Right hindlimb (tissue), 1 donor: Measurements from ENCODE around the gene ZBED2.

ENCODE experiments used
- DNase-seq: peaks from one replicate; pipeline ENCODE4 v3.0.0-alpha.2; 2018

ZBED2 gene

DNA sequence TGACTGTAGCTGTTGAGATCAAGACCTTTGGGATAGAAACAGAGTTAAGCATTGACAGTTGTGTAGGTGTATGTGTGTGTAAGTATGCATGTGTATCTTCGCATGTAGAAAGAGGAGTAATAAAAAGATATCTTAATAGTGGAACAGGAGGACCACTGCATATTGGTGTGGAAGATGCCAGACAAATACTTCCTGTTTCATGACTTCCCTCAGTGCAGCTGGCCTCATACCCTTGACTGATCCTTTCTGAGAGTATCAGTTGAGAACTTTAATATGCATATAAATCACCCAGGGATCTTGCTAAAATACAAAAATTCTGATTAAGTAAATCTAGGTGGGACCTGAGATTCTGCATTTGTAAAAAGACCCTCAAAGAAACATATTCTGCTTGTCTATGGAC is 8.5 kb upstream of the ZBED2 start:
- no peak for DNase-seq

DNA sequence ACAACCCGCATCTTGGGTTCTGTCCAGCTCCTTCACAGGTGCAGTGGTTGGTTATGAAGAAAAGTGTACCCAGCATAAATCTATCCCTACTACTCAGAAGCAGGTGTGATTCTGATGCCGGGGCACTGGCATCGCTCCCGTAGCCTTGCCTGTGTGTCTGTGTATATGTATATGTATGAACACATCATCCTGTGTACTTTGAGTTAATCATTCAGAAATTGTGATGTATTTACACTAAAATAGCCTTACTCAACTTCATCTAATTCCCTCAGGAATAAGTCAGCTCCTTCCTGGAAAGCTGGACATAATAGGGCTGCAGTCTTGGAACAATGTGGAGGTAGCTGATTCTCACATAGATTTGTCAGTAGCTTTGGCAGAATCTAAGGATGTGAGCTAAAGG is 6.7 kb upstream of the ZBED2 start:
- DNase-seq = no peak

DNA sequence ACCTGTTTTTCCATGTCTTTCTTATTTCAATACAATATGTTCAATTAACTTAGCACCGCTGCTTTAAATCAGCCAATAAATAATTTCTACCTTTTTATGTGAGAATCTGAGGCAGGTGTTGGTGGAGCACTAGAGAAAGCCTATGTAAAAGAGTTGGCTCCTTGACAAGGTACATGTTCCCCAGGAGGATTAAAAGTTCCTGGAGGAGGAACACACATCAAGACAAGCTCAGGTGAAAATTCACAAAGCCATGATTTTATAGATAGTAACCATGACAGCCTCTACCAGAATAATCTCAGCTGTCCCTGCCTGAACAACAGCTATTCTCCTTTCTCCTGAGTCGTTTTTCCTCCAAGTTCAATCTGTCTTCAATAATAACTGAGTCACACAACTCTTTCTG is 3.4 kb upstream of the ZBED2 start:
- no peak for DNase-seq

DNA sequence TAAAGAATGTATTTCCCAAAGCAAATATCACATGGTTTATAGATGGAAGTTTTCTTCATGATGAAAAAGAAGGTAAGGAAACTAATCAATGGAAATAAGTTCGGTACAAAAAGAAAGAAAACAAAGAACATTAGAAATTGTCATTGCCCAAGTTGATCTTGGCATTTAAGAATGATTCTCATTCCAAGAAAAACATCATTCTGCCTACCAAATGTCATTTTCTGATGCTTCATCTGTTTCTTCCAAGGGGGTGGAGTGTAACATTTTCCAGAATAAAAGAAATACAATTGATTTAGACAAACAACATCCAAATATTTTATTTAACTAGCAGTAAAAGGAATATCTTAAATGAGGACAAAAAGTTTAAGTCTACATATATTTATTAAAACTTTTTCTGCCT is 3.0 kb upstream of the ZBED2 start:
- no peak for DNase-seq

DNA sequence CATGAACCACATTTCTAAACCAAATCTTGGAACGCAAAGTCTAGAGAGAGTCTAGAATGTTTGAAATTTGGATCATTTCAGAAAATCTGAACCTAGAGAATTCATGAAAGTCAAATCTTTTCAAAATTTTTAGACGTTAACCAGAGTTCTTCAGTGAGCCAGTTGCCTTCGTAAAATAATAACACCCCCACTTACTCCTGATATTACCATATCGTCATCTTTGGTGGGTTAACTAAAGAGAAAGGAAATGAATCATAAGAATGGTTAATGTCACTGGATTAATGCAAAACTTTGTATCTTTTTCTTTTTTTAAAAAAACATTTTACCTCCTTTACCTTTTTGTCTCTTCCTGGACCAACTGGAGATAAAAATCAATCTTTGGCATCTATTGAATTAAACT is 1.2 kb upstream of the ZBED2 start:
- no peak for DNase-seq

DNA sequence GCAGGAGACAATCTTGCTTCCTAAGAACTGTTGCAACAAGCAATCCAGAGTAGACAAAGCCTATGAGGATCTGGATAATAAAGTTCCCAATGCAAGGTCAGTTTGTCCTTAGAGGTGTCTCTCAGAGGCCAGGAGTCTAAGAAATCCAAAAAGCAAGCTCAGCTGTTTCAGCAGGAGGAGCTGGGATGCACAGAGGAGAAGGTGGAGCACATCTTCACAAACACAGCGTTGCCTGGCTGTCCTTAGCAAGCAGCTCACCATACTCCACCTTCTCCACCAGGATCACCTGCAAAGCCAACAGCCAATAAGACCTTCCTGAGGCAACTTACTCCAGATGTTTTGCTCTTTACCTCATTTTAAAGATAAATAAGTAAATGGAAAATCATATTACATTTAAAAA is 365 bp downstream of the ZBED2 start:
- no peak for DNase-seq

DNA sequence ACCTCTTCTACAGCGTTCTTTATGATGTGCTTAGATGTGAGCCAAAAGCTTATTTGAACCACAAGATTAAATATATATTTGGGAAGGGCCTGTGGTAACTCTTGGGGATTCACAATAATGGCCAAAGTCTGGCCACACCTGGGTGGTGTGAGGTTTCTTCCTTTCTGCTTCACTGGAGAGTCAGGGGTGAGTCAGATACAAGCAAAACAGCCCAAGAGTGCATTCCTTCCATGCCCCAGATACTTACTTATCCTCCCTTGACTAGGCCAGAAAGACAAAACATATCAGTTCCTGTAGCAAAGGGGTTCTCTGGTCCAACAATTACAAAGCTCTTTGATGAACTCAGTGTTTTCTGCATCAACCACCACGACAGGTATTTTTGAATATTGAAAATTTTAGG is 941 bp downstream of the ZBED2 start:
- DNase-seq = no peak

DNA sequence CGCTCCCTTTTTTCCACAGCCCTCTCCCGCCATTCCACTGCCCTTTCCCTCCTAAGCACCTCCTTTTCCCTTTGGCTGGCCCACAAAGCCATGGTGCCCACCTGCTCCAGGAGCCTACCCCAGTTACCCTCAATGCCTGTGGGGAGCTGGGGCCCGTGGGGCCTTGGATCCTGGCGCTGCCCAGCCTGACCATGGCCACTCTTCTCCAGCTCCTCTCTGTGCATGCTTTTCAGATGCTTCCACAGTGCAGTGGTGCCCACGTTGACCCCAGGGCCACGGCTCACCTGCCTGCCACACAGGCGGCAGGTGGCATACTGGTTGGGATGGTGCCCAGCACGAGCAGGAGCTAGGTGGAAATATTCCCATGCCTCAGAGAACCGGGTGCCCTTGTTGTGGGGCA is 1.5 kb downstream of the ZBED2 start:
- DNase-seq = no peak

DNA sequence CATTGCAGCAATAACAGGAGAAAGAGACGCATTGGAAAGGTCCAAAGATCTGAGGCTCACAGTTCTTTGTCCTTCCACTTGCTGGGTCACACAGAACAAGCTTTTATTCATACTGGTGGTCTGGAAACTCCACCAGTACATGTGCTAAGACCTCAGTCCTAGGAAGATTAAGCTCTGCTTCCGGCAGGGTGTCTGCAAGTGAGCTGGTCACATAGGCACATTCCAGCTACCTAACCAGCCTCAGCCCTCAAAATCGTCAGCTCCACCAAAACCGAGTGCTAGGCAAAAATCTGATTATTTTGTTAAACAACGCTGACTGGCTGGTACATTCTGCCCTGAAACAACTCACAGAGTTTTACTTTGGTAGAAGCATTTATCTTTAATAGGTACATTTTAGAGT is 2.2 kb downstream of the ZBED2 start:
- no peak for DNase-seq

DNA sequence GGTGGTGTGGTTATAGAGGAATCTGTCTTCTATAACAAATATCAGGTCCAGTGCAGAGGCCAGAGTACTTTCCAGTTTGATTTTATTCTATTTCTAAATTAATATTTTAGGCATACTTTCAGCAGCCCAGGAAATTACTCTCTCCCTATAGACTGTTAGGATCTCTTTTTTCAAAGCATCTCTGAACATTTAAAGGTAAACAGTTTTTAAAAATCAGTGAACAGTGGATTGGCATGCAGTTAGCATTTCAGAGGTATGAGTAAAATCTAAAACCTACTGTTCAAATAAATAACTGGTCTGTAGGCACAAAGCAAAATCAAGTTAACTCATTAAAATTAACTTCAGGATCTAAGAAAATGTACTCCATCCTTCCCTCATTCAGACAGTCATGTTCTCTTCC is 3.0 kb downstream of the ZBED2 start:
- DNase-seq = no peak

DNA sequence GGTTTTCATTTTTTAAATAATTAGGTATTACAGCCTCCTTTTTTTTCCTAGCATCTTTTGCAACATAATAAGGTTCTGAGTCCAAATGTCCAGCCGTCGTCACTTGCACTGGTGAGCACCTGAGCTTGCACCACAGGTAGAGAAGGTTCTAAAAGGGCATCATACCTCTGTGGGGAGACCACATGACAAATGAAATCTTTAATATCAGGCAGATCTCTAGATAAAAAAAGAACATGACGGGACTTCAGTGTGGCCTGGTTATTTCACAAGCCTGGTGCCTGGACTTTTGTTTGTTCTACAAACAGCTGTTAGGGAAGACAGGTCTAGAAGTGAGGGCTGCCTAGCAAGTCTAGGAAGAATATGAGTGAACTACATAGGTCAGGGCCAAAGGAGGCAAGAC is 3.6 kb downstream of the ZBED2 start:
- no peak for DNase-seq

DNA sequence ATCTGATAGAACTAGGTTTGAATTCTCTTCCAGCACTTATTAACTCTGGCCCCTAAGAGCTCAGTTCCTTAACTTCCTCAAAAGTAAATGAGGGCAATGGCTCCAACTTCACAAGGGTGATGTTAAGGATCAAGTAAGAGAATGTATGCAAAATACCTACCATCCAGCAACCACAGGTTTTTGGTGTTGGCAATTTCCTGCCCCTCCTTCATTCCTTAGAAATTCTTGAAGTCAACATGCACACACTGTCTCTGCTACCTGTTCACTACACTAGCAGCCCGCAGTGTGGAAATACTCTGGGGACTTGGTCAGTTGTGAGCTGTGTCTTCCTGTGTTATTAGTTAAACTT is 5.0 kb downstream of the ZBED2 start:
- DNase-seq = no peak

DNA sequence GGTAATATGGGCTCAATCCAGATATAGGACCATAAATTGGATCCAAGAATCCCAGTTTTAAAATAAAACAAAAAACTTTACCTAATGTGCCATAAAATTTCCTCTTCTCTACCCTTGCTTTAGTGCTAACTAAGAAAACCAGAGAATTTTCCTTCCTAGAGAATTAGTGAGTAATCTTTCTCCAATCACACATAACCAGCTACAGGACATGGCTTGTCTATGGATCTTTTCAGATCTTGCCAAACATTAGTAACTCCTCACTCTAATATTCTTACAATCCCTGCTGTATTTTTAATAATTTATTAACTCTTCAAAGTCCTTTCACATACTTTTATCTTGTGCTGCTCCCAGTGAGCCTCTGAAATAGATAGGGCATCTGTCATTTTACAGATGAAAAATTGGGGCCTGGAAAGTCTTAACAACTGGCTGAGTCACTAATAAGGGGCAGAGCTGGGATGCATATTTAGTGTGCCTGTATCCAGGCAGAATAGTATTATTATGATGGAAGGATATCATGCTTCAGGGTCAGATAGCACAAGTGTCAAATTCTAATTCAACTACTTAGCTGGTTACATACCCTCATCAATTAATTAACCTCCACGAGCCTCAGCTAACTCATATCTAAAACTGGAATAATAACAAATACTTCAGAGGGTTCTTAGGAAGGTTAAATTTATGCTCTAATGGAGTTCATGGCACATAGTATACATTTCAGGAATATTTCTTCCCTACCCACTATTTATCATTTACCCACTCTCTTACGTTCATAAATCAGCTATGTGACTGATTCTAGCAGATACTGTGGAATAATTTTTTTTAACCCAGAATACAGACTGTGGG is 5.6 kb downstream of the ZBED2 start:
- DNase-seq = no peak

DNA sequence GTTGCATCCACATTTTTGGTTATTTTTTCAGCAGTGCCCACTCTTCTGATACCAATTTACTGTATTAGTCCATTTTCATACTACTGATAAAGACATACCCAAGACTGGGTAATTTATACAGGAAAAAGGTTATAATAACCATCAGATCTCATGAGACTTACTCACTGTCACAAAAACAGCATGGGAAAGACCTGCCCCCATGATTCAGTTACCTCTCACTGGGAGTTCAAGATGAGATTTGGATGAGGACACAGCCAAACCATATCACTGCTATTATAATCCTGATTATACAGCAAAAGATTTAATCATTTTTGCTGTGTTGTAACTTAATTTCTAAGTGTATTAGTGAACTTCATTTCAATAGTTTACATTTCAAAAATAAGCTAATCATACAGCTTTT is 6.6 kb downstream of the ZBED2 start:
- no peak for DNase-seq

DNA sequence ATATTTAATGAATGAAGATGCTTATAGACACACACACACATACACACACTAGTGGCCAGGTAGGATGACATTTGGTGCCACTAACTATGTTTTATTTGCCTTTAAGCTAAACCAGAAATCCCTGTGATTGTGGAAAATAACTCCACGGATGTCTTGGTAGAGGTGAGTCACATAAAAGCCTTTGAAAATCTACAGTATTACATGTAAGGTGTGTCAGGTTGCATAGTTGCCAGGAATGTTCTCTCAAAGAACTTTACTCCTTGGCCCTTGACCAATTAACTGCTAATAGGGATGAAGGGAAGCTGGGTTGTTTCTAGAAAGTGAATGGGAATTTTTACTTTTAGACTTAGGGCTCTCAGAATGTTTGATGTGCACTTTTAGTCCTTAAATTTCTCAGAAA is 9.9 kb downstream of the ZBED2 start:
- no peak for DNase-seq

DNA sequence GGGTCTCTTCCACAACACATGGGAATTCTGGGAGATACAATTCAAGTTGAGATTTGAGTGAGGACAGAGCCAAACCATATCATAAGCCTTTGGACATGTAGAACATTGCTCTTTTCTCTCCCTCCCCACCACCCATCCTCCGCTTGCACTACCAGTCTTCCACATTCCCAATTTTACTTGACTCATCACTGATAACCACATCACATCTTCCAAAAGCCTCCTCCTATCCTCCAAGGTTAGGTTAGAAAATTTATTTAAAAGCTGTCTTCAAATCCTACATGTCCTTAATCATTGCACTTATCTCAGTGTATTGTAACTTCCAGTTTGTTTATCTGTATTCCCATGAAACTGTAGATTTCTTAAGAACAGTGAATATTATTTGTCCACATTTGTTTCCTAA is 10.4 kb downstream of the ZBED2 start:
- DNase-seq = no peak

DNA sequence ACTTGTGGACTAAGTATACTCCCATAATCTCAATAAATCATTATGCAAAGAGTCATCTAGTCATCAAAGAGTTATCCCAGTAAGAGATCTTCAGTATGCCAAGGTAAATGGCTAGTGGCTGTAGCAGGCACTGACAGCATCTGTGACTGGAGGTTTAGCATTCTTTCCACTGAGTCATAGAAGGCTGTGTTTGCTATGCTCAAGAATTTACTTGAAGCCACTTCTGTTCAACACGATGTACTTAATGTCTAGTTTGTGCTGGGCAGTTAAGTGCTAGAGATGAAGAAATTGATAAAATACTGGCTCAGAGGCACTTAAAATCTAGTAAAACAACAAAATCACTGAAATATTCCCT is 13.0 kb downstream of the ZBED2 start:
- DNase-seq = no peak

DNA sequence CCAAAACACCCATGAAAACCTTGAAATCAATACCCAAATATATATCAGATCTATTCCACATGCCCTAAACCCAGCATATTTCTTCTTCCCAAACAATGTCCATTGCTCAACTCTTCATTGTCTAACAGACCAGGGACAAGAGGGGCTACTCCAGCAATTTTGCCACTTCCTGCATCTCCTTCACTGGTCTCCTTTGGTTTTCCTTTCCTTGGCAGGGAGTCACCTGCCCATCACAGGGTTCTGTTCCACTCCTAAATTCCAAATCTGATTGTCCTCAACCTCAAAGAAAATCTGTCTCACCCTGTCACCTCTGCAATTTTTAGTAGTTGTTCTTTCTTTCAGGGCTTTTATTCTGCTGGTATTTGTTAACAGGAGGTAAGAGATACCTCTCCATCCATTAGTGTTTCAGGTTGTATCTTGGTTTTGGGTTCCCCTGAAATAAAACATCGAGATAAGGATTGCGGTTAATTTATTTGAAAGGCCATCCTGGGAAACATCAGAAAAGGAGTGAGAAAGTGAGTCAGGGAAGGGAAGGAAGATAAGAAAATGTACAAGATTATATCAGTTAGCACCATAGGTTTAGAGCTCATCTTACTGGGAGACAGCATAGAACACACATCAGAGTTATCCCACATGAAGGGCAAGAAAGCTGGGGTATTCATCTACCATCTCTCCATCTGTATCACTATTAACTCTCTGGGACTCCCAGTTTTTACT is 13.6 kb downstream of the ZBED2 start:
- no peak for DNase-seq

DNA sequence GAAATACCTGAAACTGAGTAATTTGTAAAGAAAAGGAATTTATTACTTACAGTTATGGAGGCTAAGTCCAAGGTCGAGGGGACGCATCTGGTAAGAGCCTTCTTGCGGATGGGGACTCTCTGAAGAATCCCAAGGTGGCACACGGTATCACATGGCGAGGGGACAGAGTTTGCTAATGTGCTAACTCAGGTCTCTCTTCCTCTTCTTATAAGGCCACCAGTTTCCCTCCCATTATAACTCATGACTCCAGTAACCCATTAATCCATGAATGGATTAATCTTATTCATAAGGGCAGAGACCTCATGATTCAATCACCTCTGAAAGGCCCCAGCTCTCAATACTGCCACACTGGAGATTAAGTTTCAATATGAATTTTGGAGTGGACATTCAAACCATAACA is 15.7 kb downstream of the ZBED2 start:
- DNase-seq = no peak

DNA sequence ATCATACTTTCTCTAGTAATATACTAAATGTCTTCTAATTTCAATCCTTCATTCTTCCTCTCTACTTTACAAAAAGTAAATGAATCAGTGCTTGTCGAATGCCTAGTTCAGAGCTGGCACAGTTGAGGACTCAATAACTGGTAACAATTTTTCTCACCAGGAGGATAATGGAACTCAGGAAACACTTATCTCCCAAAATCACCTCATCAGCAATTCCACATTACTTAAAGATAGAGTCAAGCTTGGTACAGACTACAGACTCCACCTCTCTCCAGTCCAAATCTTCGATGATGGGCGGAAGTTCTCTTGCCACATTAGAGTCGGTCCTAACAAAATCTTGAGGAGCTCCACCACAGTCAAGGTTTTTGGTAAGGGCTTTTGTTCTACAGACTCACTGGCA is 16.3 kb downstream of the ZBED2 start:
- no peak for DNase-seq

DNA sequence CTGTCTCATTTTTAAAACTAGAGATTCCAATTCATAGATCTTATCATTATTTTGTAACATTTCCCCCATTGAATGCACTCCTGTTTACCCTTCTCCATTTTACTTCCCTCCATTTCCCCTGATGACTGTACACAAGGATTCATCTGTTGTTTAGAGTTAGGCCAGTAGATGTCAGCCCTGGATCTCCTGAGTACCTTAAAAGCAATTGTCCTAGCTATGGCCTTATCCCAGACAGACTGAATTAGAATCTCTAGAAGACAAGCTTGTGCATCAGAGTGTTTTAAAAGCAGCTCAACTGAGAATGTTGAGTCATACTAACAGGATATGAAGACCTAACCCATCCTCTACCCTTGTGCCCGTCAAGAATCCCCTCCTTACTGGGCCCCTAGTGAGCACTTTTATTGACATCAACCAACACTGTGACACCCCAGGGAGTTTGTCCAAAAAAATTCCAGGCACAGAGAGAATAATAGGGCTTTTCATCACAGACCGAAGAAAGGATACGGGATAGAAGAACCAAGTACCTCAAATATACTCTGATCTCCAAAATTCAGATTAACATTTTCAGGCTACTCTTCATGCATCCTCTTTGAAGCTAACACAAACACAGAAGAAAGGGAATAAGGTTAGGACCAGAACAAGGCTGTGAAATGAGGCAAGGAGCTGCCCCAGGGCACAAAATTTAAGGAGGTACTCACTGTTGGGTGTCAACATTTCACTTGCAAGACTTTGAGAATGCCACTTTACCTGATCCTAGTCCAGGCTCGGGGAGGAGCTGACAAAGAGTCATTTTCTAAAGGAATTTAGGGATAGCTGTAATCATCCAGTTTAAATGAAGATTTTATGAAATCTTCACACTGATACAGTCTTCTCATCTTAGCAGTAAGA is 17.1 kb downstream of the ZBED2 start:
- DNase-seq = no peak

DNA sequence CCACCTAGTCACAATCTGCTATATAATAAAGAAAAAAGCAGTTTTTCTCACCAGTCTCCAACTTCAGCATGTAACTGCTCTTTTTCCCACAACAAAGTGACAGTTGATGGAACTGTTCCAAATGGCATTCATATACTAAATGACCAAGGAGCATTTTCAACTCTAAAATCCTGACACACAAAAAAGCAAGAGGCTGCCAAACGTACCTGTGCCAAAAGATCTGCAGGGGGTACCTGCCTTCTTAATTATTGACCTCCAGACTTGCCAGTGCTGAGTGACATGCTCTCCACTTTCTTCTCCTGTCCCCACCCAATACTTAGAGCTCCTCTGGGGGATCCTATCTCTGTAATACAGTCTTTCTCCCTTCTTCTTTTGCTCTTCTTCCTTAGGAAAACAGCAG is 18.0 kb downstream of the ZBED2 start:
- no peak for DNase-seq

DNA sequence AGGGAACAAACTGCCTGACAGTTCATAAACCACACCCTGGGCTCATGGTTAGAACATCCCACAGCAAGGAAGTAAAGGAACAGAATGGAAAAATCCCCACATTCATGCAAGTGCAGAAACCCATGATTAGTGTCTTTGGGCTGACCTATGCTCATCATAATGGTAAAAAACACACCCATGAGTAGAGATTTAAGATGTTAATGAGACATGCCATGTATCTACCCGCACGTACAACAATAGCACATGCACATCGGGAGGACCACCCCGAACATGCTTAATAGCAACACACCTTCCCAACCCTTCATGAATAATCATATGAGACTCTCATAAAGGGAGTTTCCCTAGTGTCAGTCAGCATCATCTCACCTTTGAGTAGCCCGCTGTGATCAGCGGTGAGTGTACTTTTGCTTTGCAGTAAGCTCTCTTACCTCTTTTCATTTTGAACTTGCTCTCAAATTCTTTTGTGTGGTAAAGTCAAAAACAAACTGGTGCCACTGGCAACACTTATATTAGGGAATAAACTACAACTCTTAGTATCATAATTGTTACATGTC is 23.2 kb downstream of the ZBED2 start:
- DNase-seq = no peak

DNA sequence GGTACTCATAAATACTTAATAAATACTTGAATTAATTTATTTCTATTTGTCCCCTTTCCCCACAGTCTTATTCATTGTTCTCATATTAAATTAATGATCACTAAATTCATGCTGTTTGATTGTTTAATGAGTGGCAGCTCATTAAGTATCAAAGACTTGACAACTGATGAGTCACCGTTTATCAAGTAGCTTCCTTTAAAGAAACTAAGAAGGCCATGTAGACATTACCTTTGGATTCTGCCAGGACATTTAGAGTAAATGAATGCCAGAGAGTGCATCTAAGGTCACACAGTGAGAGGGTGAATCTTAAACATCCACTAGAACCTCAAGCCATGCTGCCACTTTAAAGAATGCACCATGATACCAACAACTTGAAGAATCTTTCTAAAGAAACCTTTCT is 23.9 kb downstream of the ZBED2 start:
- DNase-seq = no peak
